ENCODE data around the gene ETV3L.
A peak's percentile ranks its signal among the peaks of the same experiment; 100 is the strongest.
"Not testable (repeated sequence)": the region's sequence is repeated elsewhere in the genome, so short reads cannot be mapped to it uniquely, and the experiment has no call there.

ETV3L gene

GRCh38 chr1:157069601-157070000 is 30.0 kb downstream of the ETV3L start:
- DNase-seq, result no peak

DNA sequence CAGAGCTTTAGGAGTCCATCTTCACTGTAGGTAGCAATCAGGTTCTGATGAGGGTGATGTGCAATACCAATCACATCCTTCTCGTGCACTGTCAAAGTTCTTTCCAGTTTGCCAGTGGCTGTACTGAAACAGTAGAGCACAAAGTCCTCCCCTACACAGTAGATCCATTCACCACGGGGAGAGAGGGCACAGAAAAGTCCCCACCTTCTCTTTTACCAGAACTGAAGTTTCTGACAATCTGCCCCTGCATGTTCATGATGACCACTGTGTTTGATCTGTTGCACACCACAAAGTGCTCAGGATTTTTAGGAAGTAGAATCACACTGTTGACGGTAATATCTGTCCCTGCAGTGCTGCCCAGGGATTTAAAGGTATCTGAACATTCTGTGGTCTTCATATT is 40.4 kb downstream of the ETV3L start:
- DNase-seq, result not testable (repeated sequence)

DNA sequence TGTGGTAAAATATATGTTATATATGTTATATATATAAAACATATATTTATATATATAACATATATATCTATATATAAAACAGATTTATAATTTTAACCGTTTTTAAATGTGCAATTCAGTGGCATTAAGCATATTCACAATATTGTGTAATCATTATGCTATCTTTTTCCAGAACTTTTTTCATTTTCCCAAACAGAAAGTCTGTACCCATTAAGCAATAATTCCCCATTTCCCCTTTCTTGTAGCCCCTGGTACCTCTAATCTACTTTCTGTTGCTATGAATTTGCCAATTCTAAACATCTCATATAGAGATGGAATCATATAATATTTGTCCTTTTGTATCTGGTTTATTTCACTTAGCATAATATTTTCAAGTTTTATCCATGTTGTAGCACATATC is 43.3 kb downstream of the ETV3L start:
- DNase-seq, result no peak

GRCh38 chr1:157055729-157056128 is 43.9 kb downstream of the ETV3L start:
- not testable (repeated sequence) for DNase-seq

DNA sequence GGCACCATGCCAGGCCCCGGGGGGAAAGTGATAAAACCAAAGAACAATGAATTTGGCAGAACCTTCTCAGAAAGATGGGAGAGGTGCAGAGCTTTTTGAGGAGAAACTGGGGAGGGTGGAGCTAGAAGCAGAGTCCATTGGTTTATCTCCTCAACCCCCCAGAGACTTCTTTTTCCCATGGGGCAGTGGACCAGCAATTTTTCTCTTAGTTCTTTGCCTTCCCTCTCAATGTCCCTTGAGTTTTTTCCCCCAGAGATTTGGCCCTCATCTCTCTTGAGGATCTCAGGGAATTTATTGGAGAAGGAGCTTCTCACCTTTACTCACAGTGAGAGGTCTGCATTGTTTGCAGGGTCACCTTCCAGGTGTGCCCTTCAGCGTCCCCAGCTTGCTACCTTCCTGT is 48.8 kb downstream of the ETV3L start:
- DNase-seq, result no peak

DNA sequence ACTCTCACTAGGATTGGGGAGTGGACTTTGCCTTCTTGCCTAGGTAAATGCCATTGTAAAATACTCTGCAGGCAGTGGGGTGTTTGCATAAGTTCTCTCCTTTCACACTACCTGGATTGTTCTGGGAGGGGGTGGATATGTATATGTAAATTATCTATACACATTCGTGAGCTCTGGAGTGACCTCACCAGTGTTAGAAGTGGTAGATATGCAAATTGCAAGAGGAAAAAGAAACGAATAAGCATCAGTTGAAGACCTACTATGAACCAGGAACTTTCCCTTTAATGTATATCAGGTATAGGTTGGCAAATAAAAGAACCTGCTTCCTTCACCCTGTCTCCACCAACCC is 52.6 kb downstream of the ETV3L start:
- no peak for DNase-seq

- DNase-seq, result peak; percentile 25
Observed at GRCh38 chr1:157045250-157046218, 54.1 kb downstream of the ETV3L start, which contains the start of gene ARHGEF11. TSS of gene ARHGEF11 (minus strand) at chr1:157045742. CDS start at chr1:157044330, 1,412 bp downstream.

GRCh38 chr1:157044326-157044725 is 55.3 kb downstream of the ETV3L start:
- DNase-seq, result no peak

DNA sequence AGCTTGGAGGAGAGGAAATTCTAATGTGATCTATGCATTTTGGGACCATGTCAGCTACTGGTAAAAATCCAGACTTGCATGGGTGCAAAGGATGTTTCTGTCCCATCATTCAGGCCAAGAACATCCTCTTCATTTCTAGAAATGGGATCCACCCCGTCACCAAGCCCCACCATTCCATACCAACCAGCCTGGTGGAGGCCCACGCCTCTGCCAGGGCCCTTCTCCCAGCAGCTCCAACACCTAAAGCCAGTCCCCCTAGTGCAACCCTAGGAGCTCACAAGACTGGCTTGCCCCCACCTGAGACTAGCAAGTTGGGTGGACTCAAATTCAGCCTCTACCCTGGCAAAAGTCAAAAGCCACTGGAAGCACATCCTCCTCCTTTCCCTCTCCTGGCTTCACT is 55.9 kb downstream of the ETV3L start:
- no peak for DNase-seq

DNA sequence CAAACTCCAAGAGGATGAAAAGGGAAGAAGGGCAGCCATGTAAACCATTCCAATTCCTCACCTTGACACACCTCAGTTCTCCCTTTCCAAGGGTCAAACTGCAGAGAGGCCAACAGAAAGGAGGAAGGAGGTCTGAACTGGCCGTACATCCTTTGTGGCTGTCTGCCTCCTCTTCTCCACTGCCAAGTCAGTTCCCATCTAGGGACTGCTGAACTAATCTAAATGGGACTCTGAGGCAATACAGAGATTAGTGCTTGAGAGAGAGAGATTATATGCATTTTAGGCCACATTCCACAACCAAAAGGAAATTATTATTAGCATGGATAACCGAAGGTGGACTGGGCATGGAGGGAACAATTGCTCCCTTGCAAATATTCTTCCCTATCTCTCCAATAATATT is 56.8 kb downstream of the ETV3L start:
- no peak for DNase-seq

Measured in activated gamma-delta T cell (primary cell).